ENCODE measurements around the gene FNDC3B.

FNDC3B gene

DNA sequence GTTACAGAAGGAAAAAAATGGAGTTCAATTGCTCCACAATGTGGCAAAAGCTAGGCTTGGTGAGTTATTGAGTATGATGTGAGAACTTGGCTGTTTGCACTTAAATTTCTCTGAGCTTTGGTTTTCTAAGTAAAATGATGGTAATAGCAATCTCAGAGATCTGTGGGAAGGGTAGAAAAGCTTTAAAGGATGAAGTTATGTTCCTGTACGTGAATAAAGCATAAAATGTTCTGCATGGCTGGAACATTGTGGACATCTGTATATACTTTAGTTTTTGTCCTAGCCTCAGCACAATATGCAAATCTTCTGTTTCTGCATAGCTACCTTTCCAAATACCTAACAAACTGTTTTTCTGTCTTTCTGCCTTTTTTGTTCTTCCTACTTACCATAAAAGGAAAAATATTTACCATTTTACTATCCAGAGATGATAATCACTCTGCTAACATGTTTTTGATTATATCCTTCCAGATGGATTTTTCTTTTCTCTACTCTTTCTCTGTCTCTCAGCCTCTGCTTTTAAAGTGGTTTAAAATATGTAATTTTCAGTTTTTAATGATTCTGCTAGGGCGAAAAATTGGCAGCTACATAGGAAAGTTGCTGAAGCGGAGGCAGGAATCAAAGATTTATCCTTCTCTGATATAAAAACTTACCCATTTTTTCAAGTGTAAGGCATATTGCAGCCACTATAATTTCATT is 188.1 kb downstream of the FNDC3B start (continued):
- TF ChIP-seq, protein P1, sequence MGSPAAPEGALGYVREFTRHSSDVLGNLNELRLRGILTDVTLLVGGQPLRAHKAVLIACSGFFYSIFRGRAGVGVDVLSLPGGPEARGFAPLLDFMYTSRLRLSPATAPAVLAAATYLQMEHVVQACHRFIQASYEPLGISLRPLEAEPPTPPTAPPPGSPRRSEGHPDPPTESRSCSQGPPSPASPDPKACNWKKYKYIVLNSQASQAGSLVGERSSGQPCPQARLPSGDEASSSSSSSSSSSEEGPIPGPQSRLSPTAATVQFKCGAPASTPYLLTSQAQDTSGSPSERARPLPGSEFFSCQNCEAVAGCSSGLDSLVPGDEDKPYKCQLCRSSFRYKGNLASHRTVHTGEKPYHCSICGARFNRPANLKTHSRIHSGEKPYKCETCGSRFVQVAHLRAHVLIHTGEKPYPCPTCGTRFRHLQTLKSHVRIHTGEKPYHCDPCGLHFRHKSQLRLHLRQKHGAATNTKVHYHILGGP (tag by site-specific recombination; IDR thresholded peaks at IDR 0.05): no peak
- TF ChIP-seq, protein P2, sequence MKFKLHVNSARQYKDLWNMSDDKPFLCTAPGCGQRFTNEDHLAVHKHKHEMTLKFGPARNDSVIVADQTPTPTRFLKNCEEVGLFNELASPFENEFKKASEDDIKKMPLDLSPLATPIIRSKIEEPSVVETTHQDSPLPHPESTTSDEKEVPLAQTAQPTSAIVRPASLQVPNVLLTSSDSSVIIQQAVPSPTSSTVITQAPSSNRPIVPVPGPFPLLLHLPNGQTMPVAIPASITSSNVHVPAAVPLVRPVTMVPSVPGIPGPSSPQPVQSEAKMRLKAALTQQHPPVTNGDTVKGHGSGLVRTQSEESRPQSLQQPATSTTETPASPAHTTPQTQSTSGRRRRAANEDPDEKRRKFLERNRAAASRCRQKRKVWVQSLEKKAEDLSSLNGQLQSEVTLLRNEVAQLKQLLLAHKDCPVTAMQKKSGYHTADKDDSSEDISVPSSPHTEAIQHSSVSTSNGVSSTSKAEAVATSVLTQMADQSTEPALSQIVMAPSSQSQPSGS (tag by site-specific recombination; IDR thresholded peaks at IDR 0.05; ENCODE audit: low read depth): no peak

DNA sequence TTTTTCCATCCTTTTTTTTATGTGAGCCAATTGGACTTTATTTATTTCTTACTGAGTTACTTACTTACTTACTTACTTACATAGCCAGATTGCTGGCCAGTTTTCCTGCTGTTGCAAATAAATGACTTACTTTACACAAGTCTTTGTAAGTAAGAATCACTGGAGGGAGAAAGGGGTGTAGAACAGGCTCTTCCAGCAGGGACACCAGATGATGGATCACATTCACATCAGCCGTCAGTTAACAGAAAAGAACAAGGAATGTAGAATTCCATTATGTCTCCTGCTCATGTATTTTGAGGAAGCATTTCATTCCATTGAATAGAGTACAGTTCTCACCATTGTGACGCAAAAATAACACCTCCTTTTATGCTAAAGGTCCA is 188.6 kb downstream of the FNDC3B start:
- POLR2A ChIA-PET: no interaction called here
- Histone ChIP-seq H3K4me3 (ENCODE audit: low read depth, low read length) (no peak overlapping the region), H3K9me3 (ENCODE audit: control insufficient read depth, insufficient read depth, low read depth, low read length) (no peaks in the 10 kb centered on the region), H3K4me1 (ENCODE audit: control insufficient read depth, insufficient read depth, low read length) (peaks cover 10% of the 10 kb centered on the region), H3K36me3 (ENCODE audit: control insufficient read depth in 2 of 2, insufficient read depth in 1 of 2, low read length in 2 of 2) (peaks cover 0 to 15% of the 10 kb centered on the region in 2 experiments; a peak in 1 of 3 replicates), H3K27ac (ENCODE audit: extremely low read depth, low read depth, low read length) (no peak overlapping the region)
- CTCF ChIA-PET: interaction anchor here (0.7 kb wide), 1 partner anchor 47 kb away, joined by 3 read pairs; no protein-coding TSS in a partner anchor
- TF ChIP-seq SP7 (tag by site-specific recombination; IDR thresholded peaks at IDR 0.05) (no peak), ZNF626 (tag by site-specific recombination; IDR thresholded peaks at IDR 0.05) (no peak)

DNA sequence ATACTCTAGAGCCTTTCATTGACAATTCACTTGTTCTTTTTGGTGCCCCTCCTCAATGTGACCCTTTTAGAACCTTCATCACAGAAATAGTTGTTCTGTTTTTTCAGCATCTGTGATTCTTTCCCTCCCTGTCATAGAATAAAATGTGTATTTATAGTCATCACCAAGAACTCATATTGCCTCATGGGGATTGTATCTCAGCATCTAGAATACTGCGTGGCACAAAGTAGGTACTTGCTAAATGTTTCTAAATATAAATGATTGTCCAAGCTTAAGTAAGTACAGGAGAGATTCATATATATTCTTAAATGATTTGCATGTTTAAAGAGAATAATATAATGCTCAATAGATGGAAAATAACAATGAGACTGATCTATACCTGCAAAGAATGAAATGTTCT is 190.1 kb downstream of the FNDC3B start:
- H3K4me1 ChIP-seq (ENCODE audit: control insufficient read depth, insufficient read depth, low read length): no peaks in the 10 kb centered on the region; the same call in 1 of the 2 replicates
- H3K9me3 ChIP-seq (ENCODE audit: control insufficient read depth, insufficient read depth, low read depth, low read length): no peaks in the 10 kb centered on the region
- no peak overlapping the region for H3K4me3 ChIP-seq (ENCODE audit: low read depth, low read length)
- ChIA-PET CTCF (no interaction called here), POLR2A (no interaction called here)
- TF ChIP-seq ZFP41 (tag by site-specific recombination; IDR thresholded peaks at IDR 0.05; ENCODE audit: borderline replicate concordance) (no peak), OSR2 (tag by site-specific recombination; IDR thresholded peaks at IDR 0.05) (no peak), ZNF311 (tag by site-specific recombination; IDR thresholded peaks at IDR 0.05; ENCODE audit: borderline replicate concordance) (no peak), SALL2 (tag by site-specific recombination; IDR thresholded peaks at IDR 0.05; ENCODE audit: borderline replicate concordance) (no peak)
- TF ChIP-seq, protein P3, sequence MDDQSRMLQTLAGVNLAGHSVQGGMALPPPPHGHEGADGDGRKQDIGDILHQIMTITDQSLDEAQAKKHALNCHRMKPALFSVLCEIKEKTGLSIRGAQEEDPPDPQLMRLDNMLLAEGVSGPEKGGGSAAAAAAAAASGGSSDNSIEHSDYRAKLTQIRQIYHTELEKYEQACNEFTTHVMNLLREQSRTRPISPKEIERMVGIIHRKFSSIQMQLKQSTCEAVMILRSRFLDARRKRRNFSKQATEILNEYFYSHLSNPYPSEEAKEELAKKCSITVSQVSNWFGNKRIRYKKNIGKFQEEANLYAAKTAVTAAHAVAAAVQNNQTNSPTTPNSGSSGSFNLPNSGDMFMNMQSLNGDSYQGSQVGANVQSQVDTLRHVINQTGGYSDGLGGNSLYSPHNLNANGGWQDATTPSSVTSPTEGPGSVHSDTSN (CRISPR knock-in tag; IDR thresholded peaks at IDR 0.05): no peak
- TF ChIP-seq, protein P4, sequence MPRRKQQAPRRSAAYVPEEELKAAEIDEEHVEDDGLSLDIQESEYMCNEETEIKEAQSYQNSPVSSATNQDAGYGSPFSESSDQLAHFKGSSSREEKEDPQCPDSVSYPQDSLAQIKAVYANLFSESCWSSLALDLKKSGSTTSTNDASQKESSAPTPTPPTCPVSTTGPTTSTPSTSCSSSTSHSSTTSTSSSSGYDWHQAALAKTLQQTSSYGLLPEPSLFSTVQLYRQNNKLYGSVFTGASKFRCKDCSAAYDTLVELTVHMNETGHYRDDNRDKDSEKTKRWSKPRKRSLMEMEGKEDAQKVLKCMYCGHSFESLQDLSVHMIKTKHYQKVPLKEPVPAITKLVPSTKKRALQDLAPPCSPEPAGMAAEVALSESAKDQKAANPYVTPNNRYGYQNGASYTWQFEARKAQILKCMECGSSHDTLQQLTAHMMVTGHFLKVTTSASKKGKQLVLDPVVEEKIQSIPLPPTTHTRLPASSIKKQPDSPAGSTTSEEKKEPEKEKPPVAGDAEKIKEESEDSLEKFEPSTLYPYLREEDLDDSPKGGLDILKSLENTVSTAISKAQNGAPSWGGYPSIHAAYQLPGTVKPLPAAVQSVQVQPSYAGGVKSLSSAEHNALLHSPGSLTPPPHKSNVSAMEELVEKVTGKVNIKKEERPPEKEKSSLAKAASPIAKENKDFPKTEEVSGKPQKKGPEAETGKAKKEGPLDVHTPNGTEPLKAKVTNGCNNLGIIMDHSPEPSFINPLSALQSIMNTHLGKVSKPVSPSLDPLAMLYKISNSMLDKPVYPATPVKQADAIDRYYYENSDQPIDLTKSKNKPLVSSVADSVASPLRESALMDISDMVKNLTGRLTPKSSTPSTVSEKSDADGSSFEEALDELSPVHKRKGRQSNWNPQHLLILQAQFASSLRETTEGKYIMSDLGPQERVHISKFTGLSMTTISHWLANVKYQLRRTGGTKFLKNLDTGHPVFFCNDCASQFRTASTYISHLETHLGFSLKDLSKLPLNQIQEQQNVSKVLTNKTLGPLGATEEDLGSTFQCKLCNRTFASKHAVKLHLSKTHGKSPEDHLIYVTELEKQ (tag by site-specific recombination; IDR thresholded peaks at IDR 0.05; ENCODE audit: borderline replicate concordance): no peak
- TF ChIP-seq, protein P5, sequence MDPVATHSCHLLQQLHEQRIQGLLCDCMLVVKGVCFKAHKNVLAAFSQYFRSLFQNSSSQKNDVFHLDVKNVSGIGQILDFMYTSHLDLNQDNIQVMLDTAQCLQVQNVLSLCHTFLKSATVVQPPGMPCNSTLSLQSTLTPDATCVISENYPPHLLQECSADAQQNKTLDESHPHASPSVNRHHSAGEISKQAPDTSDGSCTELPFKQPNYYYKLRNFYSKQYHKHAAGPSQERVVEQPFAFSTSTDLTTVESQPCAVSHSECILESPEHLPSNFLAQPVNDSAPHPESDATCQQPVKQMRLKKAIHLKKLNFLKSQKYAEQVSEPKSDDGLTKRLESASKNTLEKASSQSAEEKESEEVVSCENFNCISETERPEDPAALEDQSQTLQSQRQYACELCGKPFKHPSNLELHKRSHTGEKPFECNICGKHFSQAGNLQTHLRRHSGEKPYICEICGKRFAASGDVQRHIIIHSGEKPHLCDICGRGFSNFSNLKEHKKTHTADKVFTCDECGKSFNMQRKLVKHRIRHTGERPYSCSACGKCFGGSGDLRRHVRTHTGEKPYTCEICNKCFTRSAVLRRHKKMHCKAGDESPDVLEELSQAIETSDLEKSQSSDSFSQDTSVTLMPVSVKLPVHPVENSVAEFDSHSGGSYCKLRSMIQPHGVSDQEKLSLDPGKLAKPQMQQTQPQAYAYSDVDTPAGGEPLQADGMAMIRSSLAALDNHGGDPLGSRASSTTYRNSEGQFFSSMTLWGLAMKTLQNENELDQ (tag by site-specific recombination; IDR thresholded peaks at IDR 0.05; ENCODE audit: low read depth): no peak
- no peak overlapping the region for H3K27ac ChIP-seq (ENCODE audit: extremely low read depth, low read depth, low read length)
- H3K36me3 ChIP-seq (ENCODE audit: control insufficient read depth in 2 of 2, insufficient read depth in 1 of 2, low read length in 2 of 2): peaks cover 0 to 15% of the 10 kb centered on the region in 2 experiments; a peak in 1 of 3 replicates
